ENCODE data around the gene TUBGCP5. TPM values are rescaled to one million over a fixed set of nuclear protein-coding genes. Genes with fewer than 3 reads are reported as not detected.
A peak's percentile ranks its signal among the peaks of the same experiment; 100 is the strongest.

The TUBGCP5 gene
- total RNA-seq, 4 donors from 2014 or later: 8.1 to 18.3 (median 14.1) TPM

DNA sequence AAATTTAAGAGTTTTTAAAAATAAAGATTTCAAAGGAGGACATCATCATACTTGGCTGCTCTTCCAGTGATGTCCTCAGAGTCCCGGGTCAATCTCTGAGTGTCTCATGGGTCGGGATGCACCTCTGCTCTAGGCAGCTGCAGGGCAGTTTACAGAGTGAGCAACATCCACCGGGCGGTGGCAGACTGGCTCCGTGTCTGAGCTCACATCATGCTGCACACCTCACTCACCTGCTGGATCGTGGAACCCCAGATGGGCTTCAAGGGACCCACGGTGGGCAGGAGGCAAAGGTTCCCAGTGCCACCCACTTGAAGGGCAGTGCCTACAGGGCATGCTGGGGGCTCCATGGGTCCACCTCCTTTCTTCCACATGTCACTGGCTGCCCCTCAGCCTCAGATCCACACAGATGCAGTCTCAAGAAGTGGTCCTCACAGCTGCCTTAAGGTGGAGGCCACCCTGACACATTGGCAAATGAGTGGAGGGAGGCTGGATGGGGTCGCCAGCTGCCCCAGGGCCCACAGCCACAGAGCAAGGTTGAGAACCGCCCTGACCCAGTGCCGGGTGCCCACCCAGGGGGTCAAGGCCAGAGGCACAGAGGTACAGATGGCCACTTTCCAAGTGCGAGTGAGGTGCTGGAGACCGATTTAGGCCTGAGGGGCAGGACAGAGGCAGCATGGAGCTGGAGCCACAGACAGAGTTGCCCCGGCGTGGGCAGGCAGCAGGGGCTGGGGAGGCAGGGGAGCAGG is 84.4 kb downstream of the TUBGCP5 start:
- Histone ChIP-seq H3K27me3 (no peaks in the 10 kb centered on the region), H3K36me3 (no peaks in the 10 kb centered on the region), H3K4me1 (peaks cover 54 to 96% (median 85%) of the 10 kb centered on the region in 4 donors), H3K4me3 (no peak overlapping the region), H3K27ac (replicated peaks in 1 of 4) (peak overlapping the region in 1 of 4 donors; percentile 4), H3K9me3 (no peaks in the 10 kb centered on the region)
- no peak for TF ChIP-seq EP300 (IDR thresholded peaks at IDR 0.05)
- TF ChIP-seq POLR2A (IDR thresholded peaks at IDR 0.05; ENCODE audit: low read depth): no peak
- WGBS: 88% methylated on average over 9 of the region's 14 CpGs
- no peak for DNase-seq (ENCODE audit: extremely low spot score)
- intact Hi-C loops (cut with DNase I): no loop called here

GRCh38 chr15:22954326-22954725 is 85.0 kb downstream of the TUBGCP5 start:
- Histone ChIP-seq H3K27ac (replicated peaks in 1 of 4) (no peak overlapping the region), H3K4me3 (no peak overlapping the region), H3K36me3 (no peaks in the 10 kb centered on the region), H3K4me1 (peaks cover 53 to 96% (median 85%) of the 10 kb centered on the region in 4 donors), H3K9me3 (no peaks in the 10 kb centered on the region), H3K27me3 (no peaks in the 10 kb centered on the region)
- 88% methylated on average over 12 of the region's 12 CpGs for WGBS
- intact Hi-C loops (cut with DNase I): no loop called here
- DNase-seq (ENCODE audit: extremely low spot score): no peak
- no peak for TF ChIP-seq EP300 (IDR thresholded peaks at IDR 0.05)
- TF ChIP-seq, protein P1, sequence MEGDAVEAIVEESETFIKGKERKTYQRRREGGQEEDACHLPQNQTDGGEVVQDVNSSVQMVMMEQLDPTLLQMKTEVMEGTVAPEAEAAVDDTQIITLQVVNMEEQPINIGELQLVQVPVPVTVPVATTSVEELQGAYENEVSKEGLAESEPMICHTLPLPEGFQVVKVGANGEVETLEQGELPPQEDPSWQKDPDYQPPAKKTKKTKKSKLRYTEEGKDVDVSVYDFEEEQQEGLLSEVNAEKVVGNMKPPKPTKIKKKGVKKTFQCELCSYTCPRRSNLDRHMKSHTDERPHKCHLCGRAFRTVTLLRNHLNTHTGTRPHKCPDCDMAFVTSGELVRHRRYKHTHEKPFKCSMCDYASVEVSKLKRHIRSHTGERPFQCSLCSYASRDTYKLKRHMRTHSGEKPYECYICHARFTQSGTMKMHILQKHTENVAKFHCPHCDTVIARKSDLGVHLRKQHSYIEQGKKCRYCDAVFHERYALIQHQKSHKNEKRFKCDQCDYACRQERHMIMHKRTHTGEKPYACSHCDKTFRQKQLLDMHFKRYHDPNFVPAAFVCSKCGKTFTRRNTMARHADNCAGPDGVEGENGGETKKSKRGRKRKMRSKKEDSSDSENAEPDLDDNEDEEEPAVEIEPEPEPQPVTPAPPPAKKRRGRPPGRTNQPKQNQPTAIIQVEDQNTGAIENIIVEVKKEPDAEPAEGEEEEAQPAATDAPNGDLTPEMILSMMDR (IDR thresholded peaks at IDR 0.05): no peak
- TF ChIP-seq POLR2AphosphoS5 (IDR thresholded peaks at IDR 0.05): no peak
- no peak for TF ChIP-seq POLR2A (IDR thresholded peaks at IDR 0.05; ENCODE audit: low read depth)

GRCh38 chr15:22952796-22953579 is 86.4 kb downstream of the TUBGCP5 start:
- no peak for DNase-seq (ENCODE audit: extremely low spot score)
- no peaks in the 10 kb centered on the region for H3K9me3 ChIP-seq
- no peak overlapping the region for H3K4me3 ChIP-seq
- H3K4me1 ChIP-seq: peaks cover 61 to 96% (median 92%) of the 10 kb centered on the region in 4 donors
- peak overlapping the region in 1 of 4 donors; percentile 2 for H3K27ac ChIP-seq (replicated peaks in 1 of 4)
- 68% methylated on average over 16 of the region's 21 CpGs for WGBS
- H3K36me3 ChIP-seq: no peaks in the 10 kb centered on the region
- H3K27me3 ChIP-seq: no peaks in the 10 kb centered on the region
- intact Hi-C loops (cut with DNase I): no loop called here
- TF ChIP-seq POLR2A (IDR thresholded peaks at IDR 0.05; ENCODE audit: low read depth) (no peak), EP300 (IDR thresholded peaks at IDR 0.05) (no peak), POLR2AphosphoS5 (IDR thresholded peaks at IDR 0.05) (no peak)
- TF ChIP-seq, protein P1 (IDR thresholded peaks at IDR 0.05): no peak

GRCh38 chr15:22951381-22952280 is 87.7 kb downstream of the TUBGCP5 start:
- WGBS: 83% methylated on average over 22 of the region's 39 CpGs
- TF ChIP-seq POLR2A (IDR thresholded peaks at IDR 0.05; ENCODE audit: low read depth): no peak
- TF ChIP-seq, protein P1 (IDR thresholded peaks at IDR 0.05): no peak
- intact Hi-C loops (cut with DNase I): no loop called here
- H3K27ac ChIP-seq (replicated peaks in 1 of 4): peak overlapping the region; percentile 3 to 61 (median 38)
- H3K9me3 ChIP-seq: no peaks in the 10 kb centered on the region
- DNase-seq (ENCODE audit: extremely low spot score): no peak
- no peak overlapping the region for H3K4me3 ChIP-seq
- H3K27me3 ChIP-seq: no peaks in the 10 kb centered on the region
- H3K4me1 ChIP-seq: peaks cover 64 to 96% (median 91%) of the 10 kb centered on the region in 4 donors
- peaks cover 0 to 7% (median 0%) of the 10 kb centered on the region in 4 donors for H3K36me3 ChIP-seq
